Psoas muscle (tissue), 8 donors: ENCODE measurements around the gene HSDL2. TPM values are rescaled to one million over a fixed set of nuclear protein-coding genes. Genes with fewer than 3 reads are reported as not detected.
A peak's percentile ranks its signal among the peaks of the same experiment; 100 is the strongest.

Experiments
- ATAC-seq, 4 donors: fragments of 200-7000 bp; cut with Tn5 transposase; one replicate each; pipeline ENCODE4 v1.9.1; 2020; ENCODE audit warnings: moderate library complexity in 3 of 4, mild to moderate bottlenecking in 2 of 4
- DNase-seq, 2 donors: peaks; one replicate each; pipeline ENCODE4 v3.0.0-alpha.2; 2020
- H3K27ac ChIP-seq: fragments of 200-600 bp; one replicate; pipeline ENCODE4 v1.8.0; 2022
- H3K27me3 ChIP-seq, 3 donors: fragments of 200-600 bp in 1 of 3; one replicate each; pipeline versions ENCODE4 v1.6.1 to v1.8.0; 2013 to 2022; ENCODE audit warnings: low read length in 2 of 3, mild to moderate bottlenecking in 2 of 3, moderate library complexity in 1 of 3; ENCODE audit not compliant: insufficient read depth in 3 of 3
- H3K36me3 ChIP-seq, 2 donors: fragments of 200-600 bp in 1 of 2; one replicate each; pipeline versions ENCODE4 v1.6.1 to v1.8.0; 2013 to 2022; ENCODE audit warnings: low read depth in 1 of 2, mild to moderate bottlenecking in 1 of 2, moderate library complexity in 1 of 2; ENCODE audit not compliant: insufficient read depth in 1 of 2
- H3K4me1 ChIP-seq: fragments of 200-600 bp; one replicate; pipeline ENCODE4 v1.8.0; 2022
- H3K4me3 ChIP-seq: fragments of 200-600 bp; one replicate; pipeline ENCODE4 v1.8.0; 2022; ENCODE audit warnings: mild to moderate bottlenecking
- H3K9me3 ChIP-seq: fragments of 200-600 bp; one replicate; pipeline ENCODE4 v1.8.0; 2022
- WGBS, 3 donors: extraction: QIAGEN DNeasy Blood & Tissue Kit; methylation state at CpG; one replicate each; pipeline versions ENCODE4 v1.1.6 to v1.1.7; 2013; 5-methylcytosine and 5-hydroxymethylcytosine counted together
- intact Hi-C, 2 donors: fragments of 100-400 bp; cut with DNase I; formaldehyde crosslinking; loops; one replicate each; pipeline versions ENCODE4 v1.11.0 to v1.14.2; 2022
- polyA plus RNA-seq, 3 donors: library from polyadenylated mRNA; stranded (reverse); fragments of 200-250 nt; gene quantifications; one replicate each; pipeline ENCODE4 v1.2.3, GENCODE V29; 2013
- total RNA-seq, 4 donors: library from RNA; stranded (reverse); fragmentation: NEBNext Ultra II Directional in 2 of 4; extraction: Animal tissue kit (Norgen Biotek cat#: 25700) in 2 of 4; gene quantifications; one replicate each; pipeline versions ENCODE4 v1.2.1 to v1.2.4, GENCODE V29; 2021 to 2023
- TF ChIP-seq, protein P1 (sequence below): fragments of 200-600 bp; IDR thresholded peaks from one replicate; pipeline ENCODE4 v1.8.0; 2022; ENCODE audit warnings: antibody characterized with exemption
- donor health status: healthy with polysubstance abuse.
- donor health status: DM: no; HTN: no; CAD: no; lungs with moderate emphysema.
- donor health status: Bipolar disorder and iron deficiency.
- donor health status: healthy.
- donor health status: DM: yes; HTN: yes; CAD: no.
- donor health status: DM: no; HTN: no; CAD: no.
- donor health status: DM: no; HTN: no; CAD: no.
- donor health status: DM: yes; HTN: yes; CAD: no.

The HSDL2 gene
- total and polyA plus RNA-seq, 7 donors: 62.1 to 119 (median 86.8) TPM

DNA sequence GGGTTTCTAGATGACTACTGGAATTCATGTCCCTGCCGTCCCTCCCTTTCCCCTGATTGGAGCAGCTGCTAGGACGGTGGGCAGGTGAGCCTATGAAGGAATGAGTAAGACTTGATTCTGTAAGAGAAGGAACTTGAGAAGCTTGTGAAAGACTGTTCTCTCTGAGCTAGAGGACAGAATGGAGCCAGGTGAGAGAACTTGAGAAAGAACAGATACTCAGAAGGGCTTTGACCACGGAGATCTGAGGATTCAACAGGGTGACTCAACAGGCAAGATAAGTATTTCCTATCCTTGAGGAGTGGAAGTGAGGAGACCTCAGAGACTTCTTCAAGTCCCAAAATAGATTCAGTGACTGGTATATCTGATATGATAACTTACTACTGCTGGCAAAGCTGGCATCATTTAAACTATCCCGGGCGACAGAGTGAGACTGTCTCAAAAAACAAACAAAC lies 41.9 kb downstream of the HSDL2 start:
- TF ChIP-seq, protein P1, sequence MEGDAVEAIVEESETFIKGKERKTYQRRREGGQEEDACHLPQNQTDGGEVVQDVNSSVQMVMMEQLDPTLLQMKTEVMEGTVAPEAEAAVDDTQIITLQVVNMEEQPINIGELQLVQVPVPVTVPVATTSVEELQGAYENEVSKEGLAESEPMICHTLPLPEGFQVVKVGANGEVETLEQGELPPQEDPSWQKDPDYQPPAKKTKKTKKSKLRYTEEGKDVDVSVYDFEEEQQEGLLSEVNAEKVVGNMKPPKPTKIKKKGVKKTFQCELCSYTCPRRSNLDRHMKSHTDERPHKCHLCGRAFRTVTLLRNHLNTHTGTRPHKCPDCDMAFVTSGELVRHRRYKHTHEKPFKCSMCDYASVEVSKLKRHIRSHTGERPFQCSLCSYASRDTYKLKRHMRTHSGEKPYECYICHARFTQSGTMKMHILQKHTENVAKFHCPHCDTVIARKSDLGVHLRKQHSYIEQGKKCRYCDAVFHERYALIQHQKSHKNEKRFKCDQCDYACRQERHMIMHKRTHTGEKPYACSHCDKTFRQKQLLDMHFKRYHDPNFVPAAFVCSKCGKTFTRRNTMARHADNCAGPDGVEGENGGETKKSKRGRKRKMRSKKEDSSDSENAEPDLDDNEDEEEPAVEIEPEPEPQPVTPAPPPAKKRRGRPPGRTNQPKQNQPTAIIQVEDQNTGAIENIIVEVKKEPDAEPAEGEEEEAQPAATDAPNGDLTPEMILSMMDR: no peak
- no peaks in the 10 kb centered on the region for H3K27me3 ChIP-seq
- H3K36me3 ChIP-seq: peaks cover 0 to 39% of the 10 kb centered on the region in 2 donors
- intact Hi-C loops: loop anchor here (5.0 kb wide), 1 partner anchor 39 kb away; the partner anchor contains the start of gene HSDL2 (in 2 of the 2)
- DNase-seq (peak; percentile 19 to 59), ATAC-seq (peak; percentile 98 to 99 (median 98))
- no peaks in the 10 kb centered on the region for H3K9me3 ChIP-seq
- peak overlapping the region; percentile 12 for H3K4me3 ChIP-seq
- H3K4me1 ChIP-seq: peaks cover 7% of the 10 kb centered on the region
- 36 to 53% (median 40%) methylated on average over 5 of the region's 5 CpGs for WGBS, 3 donors
- H3K27ac ChIP-seq: peak overlapping the region; percentile 71

DNA sequence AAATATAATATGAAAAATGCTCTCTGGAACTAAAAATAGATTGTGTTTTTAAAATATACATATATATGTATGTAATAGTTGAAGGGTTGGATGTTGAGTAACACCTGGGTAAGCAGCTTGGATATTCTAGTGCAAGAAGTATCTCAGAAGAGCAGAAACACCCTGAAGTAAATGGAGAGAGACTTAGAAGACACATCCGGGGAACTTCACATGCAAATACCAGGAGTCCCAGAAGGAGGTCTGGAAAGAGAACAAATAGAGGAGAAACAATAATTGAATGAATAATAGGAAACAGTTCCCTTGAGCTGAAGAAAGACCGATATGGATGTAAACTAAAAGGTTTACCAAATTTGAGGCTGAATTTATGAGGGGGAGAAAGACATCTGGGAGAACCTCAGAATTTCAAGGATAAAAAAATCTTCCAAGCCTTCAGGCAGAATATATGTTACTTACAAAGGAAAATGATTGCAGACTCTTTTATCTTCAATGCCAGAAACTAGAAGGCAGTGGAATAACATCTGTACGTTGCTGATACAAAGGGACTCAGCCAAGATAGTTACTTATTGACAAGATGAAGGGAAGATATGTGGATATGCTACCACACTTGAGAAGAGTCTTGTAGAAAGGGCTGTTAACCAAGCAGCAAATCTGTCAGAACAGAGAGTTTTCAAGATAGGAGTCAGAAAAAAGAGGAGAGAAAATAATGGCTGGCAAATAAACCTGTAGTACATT lies 42.7 kb downstream of the HSDL2 start:
- peaks cover 7% of the 10 kb centered on the region for H3K4me1 ChIP-seq
- intact Hi-C loops: loop anchor here (5.0 kb wide), 1 partner anchor 40 kb away; the partner anchor contains the start of gene HSDL2 (in 2 of the 2)
- H3K27ac ChIP-seq: peak overlapping the region; percentile 71
- TF ChIP-seq, protein P1: no peak
- H3K27me3 ChIP-seq: no peaks in the 10 kb centered on the region
- H3K36me3 ChIP-seq: peaks cover 0 to 36% of the 10 kb centered on the region in 2 donors
- WGBS, 3 donors: 74 to 87% (median 77%) methylated on average over 3 of the region's 3 CpGs
- ATAC-seq: no peak
- peak overlapping the region; percentile 12 for H3K4me3 ChIP-seq
- no peak for DNase-seq
- H3K9me3 ChIP-seq: no peaks in the 10 kb centered on the region

DNA sequence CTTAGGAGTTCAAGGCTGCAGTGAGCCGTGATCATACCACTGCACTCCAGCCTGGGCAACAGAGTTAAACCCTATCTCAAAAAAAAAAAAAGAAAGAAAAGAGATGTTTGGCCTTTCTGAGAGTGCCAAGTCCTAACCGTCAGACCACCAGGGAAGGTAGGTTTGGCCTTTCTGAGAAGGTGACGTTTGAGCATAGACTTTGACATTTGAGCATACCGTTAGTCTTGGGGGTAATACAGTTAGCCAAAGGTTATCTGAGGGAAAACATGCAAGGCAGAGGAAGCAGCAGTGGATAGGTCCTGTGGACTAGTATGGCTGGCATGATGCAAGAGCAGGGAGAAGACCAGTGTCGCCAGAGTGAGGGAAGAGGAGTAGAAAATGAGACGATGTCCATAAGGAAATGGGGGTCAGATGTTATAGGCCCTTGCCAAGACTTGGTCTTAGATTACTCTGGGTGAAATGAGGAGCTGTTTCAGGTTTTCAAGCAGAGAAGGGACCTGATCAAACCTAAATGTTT lies 50.2 kb downstream of the HSDL2 start:
- peaks cover 0 to 28% of the 10 kb centered on the region in 2 donors for H3K36me3 ChIP-seq
- TF ChIP-seq, protein P1: no peak
- intact Hi-C loops: no loop called here
- DNase-seq (no peak), ATAC-seq (no peak)
- WGBS, 3 donors: 70 to 91% (median 78%) methylated on average over 6 of the region's 6 CpGs
- H3K27me3 ChIP-seq: no peaks in the 10 kb centered on the region
- no peaks in the 10 kb centered on the region for H3K9me3 ChIP-seq
- no peaks in the 10 kb centered on the region for H3K4me1 ChIP-seq
- no peak overlapping the region for H3K27ac ChIP-seq
- H3K4me3 ChIP-seq: no peak overlapping the region

DNA sequence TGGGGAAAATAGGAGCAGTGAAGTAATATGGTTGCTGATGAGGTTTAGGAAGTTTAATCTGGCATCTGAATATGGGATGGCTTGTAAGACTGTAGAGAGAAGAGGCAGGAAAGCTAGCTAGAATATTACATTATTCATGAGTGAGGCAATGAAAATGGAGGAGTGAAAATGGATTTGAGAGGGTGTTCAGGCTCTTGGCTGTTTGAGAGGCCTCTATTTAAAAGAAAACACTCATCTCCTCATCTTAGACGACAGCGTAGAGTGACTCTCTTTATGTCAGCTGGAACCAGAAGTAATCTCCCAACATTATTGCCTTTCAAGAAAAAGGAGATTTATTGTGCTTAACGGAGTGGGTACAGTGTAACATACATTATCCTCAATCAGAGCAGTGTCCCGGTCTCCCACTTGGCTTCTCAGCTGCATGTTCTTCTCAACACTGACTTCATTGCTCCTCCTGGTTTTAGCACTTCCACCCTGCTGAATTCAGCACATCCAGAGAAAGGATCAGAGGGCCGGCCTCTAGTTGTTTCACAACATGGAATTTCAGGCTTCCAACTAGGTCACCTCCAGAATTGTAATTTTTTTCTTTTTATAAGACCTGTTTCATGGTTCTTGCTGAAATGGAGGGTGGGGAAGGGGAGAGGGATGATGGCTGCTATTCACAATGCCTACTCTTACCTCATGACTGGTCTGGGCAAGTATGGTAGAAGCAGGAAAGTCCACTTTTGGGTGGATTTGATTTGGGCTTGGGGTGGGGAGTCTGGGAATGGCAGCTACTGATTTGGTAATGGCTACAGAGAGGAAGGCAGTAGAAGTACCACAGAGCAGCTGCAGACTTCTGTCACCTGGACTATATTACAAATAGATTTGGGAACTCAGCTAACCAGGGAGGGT lies 53.8 kb downstream of the HSDL2 start:
- 76 to 78% (median 78%) methylated on average over 5 of the region's 5 CpGs for WGBS, 3 donors
- H3K27me3 ChIP-seq: no peaks in the 10 kb centered on the region
- TF ChIP-seq, protein P1: no peak
- ATAC-seq (peak; percentile 16 to 40 (median 30)), DNase-seq (no peak)
- H3K36me3 ChIP-seq: peaks cover 0 to 44% of the 10 kb centered on the region in 2 donors
- no peak overlapping the region for H3K4me3 ChIP-seq
- no peaks in the 10 kb centered on the region for H3K4me1 ChIP-seq
- intact Hi-C loops: no loop called here
- peak overlapping the region; percentile 56 for H3K27ac ChIP-seq
- no peaks in the 10 kb centered on the region for H3K9me3 ChIP-seq
